ENCODE results near the gene EPC2. TPM values are rescaled to one million over a fixed set of nuclear protein-coding genes. Genes with fewer than 3 reads are reported as not detected.
"Not testable (repeated sequence)": the region's sequence is repeated elsewhere in the genome, so short reads cannot be mapped to it uniquely, and the experiment has no call there.

Gene EPC2
- total RNA-seq, 1 donor from 2014 or later: 36.2 TPM

DNA sequence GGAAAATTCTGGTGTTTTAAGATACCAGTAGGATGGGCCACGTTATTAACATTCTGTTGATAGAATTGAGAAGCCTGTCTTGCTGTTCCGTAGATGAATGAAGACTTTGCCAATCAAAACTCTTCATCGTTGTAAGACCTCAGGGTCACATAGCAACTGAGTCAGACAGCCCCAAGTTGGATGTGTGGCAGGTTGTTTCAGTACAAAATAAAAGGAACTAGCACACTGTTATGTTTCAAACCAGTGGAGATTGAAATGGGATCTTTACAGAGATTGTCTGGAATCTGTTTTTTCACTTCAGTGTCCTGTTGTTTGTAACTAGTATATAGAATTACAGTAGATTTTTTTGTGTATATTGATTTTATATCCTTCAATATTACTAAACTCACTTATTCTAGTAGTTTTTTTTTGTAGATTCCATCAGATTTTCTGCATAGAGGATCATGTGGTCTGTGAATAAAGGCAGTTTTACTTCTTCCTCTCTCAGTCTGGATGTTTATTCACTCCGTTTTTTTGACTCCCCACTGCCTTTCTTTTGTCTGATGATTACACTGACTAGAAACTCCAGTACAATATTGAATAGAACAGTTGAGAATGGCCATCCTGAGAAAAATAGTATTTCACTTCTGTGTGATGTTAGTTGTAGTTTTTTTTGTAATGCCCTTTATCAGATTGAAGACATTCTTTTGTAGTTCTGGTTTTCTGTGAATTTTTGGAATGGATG, 22.7 kb downstream of the EPC2 start:
- intact Hi-C loops (cut with micrococcal nuclease): no loop called here

DNA sequence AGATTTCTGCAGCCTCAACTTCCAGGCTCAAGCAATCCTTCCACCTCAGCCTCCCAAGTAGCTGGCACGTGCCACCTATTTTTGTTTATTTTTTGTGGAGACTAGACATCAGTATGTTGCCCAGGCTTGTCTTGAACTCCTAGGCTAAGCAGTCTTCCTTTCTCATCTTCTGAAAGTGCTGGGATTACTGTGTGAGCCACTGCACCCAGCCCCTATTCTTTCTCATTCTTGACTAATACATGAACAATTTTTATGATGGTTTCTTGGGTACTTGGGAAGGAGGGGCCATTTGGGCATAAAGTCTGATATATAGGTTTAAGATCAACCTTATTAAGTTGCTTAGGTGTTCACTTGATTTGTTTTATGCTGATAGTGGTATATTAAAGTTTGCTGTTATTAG, 26.2 kb downstream of the EPC2 start:
- intact Hi-C loops (cut with micrococcal nuclease): no loop called here

DNA sequence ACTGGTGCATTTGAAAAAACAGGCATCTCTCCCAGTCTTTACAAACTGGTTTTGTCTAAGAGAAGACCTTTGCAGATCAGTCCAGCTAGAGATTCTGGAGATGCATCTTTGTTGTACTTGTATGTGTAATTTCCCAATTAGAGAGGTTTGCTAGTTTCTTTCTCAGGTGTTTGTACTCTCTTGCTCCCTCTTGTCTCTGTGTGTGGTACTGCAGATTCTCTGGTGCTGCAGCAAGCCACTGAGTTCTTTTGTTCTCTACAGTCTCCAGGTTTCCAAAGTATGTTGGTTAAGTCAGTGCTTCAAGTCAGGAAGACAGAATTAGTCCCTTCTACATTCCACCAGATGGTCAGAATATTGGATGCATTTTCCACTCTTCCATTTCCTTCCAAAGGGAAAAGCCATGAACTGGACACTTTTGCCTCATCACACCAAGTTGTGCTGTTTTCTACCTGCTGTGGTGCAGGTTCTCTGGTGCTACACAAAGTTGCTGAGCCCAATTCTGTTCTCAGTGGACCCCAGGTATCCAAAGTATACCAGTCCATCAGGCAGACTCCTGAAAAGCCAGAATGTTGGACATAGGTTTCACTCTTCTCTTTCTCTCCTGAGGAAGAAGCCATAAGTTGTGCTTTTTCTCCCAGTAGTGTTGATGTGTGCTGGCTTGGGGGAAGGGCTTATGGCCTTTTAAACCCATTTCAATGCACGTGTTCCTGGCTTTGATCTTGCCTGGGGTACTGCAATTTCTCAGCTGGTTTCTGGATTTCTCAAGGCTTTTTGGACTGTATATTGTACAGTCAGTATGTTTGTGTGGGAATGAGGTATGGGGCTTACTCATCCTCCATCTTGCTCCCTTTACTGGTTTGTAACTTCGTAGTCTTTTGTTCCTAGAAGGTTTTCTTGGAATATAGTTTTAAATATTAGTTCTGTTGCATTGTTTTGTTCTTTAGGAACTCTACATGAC, 29.8 kb downstream of the EPC2 start:
- intact Hi-C loops (cut with micrococcal nuclease): loop anchor here (2.0 kb wide), 1 partner anchor 28 kb away; no protein-coding TSS in a partner anchor

- intact Hi-C loops (cut with micrococcal nuclease): loop anchor here (2.0 kb wide), 1 partner anchor 29 kb away; no protein-coding TSS in a partner anchor
Measured at GRCh38 chr2:148675708-148676107, 31.2 kb downstream of the EPC2 start.

DNA sequence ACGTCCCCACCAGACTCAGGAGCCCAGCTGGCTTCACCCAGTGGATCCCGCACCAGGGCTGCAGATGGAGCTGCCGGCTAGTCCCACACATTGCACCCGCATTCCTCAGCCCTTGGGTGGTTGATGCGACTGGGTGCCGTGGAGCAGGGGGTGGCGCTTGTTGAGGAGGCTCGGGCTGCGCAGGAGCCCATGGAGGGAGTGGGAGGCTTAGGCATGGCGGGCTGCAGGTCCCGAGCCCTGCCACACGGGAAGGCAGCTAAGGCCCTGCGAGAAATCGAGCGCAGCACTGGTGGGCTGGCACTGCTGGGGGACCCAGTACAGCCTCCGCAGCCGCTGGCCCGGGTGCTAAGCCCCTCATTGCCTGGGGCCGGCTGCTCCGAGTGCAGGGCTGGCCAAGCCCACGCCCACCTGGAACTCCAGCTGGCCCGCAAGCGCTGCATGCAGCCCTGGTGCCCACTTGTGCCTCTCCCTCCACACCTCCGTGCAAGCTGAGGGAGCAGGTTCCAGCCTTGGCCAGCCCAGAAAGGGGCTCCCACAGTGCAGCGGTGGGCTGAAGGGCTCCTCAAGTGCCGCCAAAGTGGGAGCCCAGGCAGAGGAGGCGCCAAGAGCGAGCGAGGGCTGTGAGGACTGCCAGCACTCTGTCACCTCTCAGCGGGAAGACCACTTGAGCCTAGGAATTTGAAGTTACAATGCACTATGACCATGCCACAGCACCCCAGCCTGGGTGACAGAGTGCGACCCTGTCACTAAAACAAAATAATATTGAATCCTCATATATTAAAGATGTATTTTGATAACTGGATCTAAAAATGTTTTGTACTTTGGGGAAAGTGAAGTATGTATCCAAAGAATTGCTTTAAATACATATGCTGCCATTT, 34.0 kb downstream of the EPC2 start:
- intact Hi-C loops (cut with micrococcal nuclease): not testable (repeated sequence)

GRCh38 chr2:148680462-148680861, 35.9 kb downstream of the EPC2 start:
- intact Hi-C loops (cut with micrococcal nuclease): no loop called here

DNA sequence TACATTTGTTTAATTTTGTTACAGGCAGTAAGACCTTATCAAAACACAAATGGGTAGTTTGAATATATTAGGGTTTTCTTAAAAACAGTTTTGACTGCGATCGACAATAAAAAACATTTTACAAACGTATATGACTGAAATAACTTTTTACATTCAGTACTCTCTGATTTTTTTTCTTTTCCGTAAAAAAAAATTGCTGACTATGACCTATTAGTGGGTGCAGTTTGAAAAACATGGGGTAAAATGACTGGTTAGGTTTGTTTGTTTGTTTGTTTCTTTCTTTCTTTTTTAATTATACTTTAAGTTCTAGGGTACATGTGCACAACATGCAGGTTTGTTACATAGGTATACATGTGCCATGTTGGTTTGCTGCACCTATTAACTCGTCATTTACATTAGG, 36.9 kb downstream of the EPC2 start:
- intact Hi-C loops (cut with micrococcal nuclease): no loop called here

- intact Hi-C loops (cut with micrococcal nuclease): not testable (repeated sequence)
Measured at GRCh38 chr2:148681862-148682261, 37.3 kb downstream of the EPC2 start.

DNA sequence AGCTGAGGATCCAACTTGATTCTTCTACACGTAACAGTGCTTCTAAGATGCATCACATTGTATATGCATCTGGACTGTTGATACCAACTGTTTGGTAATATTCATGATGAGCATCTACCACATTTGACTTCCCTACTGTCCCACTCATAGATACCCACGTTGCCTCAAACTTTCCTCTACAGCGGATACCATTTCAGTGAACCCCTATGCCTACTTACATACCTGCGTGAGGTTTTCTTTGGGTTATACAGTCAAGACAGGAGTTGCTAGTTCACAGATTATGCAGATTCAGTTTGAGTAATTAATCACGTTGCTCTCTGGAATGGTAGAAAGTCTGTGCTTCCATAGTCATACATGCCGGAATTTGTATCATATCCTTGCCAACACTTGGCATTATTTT, 40.0 kb downstream of the EPC2 start:
- intact Hi-C loops (cut with micrococcal nuclease): no loop called here

GRCh38 chr2:148687543-148687942, 43.0 kb downstream of the EPC2 start:
- intact Hi-C loops (cut with micrococcal nuclease): no loop called here

GRCh38 chr2:148688011-148688410, 43.5 kb downstream of the EPC2 start:
- intact Hi-C loops (cut with micrococcal nuclease): not testable (repeated sequence)

DNA sequence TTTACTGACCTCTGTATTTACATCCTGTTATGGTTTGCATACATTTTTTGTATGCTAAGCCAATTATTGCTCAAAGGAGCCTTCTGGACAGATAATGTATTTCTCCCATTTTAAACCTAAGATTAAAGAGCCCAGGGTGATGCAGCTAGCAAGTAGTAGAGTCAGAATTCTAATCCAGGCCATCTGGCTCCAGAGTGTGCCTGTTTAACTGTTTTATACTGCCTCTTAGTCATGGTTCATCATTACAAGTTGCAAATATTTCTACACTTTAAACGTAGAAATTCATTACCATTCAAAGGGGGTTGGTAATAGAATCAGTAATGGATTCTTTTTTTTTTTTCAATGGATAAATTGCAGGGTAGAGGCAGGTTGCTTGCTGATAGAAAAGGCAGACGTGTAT, 52.4 kb downstream of the EPC2 start:
- intact Hi-C loops (cut with micrococcal nuclease): no loop called here

DNA sequence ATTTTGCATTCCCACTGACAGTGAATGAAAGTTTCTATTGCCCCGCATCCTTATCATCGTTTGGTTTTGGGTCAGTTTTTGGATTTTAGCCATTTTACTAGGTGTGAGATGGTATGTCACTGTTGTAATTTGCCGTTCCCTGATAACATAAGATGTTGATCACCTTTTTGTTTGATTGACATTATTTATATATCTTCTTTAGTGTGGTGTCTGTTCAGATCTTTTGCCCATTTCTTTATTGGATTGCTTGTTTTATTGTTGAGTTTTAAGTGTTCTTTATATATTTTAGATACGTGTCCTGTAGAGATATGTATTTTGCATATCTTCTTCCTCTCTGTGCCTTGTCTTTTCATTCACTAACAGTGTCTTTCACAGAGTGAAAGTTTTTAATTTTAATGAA, 55.3 kb downstream of the EPC2 start:
- intact Hi-C loops (cut with micrococcal nuclease): no loop called here

DNA sequence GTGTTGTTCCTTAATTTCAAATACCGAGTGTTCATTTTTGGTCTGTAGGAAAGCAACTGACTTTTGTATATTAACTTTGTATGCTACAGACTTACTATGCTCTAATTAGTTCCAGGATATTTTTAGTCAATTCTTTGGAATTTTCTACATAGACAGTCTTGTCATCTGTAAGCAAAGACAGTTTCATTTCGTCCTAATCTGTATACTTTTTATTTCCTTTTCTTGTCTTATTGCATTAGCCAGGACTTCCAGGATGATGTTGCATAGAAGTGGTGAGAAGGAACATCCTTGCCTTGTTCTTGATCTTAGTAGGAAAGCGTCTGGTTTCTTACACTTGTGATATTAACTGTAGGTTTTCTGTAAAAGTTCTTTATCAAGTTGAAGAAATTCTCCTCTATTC, 56.5 kb downstream of the EPC2 start:
- intact Hi-C loops (cut with micrococcal nuclease): no loop called here

DNA sequence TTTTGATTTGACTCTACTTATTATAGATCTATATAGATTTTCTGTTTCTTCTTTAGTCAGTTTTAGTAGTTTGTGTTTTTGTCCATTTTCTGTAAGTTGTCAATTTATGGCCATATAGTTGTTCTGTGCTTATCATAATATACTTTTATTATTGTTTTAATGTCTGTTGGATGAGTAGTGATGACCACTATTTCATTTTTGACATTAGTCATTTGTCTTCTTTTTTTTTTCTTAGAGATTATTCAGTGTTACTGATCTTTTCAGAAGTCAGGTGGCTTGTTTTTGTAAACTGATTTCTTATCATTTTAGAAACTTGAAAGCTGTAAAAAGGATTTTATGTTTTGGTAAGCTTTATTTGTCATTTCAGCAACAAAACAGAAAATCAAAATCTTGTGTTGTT, 57.3 kb downstream of the EPC2 start:
- intact Hi-C loops (cut with micrococcal nuclease): no loop called here

GRCh38 chr2:148702475-148702874, 57.9 kb downstream of the EPC2 start:
- intact Hi-C loops (cut with micrococcal nuclease): no loop called here

- intact Hi-C loops (cut with micrococcal nuclease): no loop called here
Measured at GRCh38 chr2:148704247-148704646, 59.7 kb downstream of the EPC2 start.

DNA sequence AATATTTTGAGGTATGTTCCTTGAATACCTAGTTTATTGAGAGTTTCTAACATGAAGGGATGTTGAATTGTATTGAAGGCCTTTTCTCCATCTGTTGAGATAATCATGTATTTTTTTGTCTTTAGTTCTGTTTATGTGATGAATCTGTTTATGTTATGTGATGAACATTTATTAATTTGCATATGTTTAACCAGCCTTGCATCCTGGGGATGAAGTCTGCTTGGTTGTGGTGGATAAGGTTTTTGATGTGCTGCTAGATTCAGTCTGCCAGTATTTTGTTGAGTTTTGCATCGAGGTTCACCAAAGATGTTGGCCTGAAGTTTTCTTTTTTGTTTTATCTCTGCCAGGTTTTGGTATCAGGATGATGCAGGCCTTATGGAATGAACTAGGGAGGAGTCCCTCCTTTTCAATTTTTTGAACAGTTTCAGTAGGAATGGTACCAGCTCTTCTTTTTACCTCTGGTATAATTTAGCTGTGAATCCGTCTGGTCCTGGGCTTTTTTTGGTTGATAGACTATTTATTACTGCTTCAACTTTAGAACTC, 71.9 kb downstream of the EPC2 start:
- intact Hi-C loops (cut with micrococcal nuclease): no loop called here

- intact Hi-C loops (cut with micrococcal nuclease): no loop called here
Measured at GRCh38 chr2:148718039-148718438, 73.5 kb downstream of the EPC2 start.

DNA sequence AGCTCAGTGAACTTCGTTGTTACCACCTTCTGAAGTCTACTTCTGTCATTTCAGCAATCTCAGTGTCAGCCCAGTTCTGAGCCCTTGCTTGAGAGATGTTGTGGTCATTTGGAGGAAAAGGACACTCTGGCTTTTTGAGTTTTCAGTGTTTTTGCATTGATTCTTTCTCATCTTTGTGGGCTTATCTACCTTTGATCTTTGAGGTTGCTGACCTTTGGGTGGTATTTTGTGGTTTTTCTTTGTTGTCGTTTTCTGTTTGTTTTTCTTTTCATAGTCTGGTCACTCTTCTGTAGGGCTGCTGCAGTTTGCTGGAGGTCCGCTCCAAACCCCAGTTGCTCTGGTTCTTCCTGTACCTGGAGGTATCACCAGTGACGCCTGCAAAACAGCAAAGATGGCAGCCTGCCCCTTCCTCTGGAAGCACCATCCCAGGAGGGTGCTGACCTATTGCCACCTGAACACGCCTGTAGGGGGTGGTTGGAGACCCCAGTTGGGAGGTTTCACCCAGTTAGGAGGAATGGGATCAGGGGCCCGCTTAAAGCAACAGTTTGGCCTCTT, 74.7 kb downstream of the EPC2 start:
- intact Hi-C loops (cut with micrococcal nuclease): no loop called here

DNA sequence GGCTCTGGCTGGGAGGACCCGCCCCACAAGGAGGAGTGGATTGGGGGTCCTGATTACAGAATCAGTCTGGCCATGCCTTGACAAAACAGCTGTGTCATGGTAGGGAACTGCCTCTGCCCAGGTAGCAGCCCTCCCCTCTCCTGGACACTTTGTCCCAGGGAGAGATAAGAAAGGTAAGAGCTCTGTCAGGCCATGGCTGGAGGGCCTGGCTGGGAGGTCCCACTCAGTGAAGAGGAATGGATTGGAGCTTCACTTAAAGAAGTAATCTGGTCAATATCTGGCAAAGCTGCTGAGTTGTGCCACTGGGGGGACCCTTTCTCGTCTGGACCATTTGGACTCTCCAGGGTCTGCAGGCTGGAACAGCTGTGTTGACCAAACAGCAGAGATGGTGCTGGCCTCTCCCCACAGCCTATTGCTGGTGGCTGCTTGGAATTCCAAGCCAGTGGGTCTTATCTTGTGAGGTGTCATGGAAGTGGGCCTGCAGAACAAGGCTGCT, 75.4 kb downstream of the EPC2 start:
- intact Hi-C loops (cut with micrococcal nuclease): no loop called here

Data from T-helper 2 cell treated with Interferon-gamma antibody and Interleukin-4, amounts not matched to agents 100 ng/mL and 5 ng/mL, for 36 hours (primary cell).